ENCODE results near the gene MSX2.

GRCh38 chr5:174717826-174718455, 6.4 kb upstream of the MSX2 start:
- TF ChIP-seq, protein P1, sequence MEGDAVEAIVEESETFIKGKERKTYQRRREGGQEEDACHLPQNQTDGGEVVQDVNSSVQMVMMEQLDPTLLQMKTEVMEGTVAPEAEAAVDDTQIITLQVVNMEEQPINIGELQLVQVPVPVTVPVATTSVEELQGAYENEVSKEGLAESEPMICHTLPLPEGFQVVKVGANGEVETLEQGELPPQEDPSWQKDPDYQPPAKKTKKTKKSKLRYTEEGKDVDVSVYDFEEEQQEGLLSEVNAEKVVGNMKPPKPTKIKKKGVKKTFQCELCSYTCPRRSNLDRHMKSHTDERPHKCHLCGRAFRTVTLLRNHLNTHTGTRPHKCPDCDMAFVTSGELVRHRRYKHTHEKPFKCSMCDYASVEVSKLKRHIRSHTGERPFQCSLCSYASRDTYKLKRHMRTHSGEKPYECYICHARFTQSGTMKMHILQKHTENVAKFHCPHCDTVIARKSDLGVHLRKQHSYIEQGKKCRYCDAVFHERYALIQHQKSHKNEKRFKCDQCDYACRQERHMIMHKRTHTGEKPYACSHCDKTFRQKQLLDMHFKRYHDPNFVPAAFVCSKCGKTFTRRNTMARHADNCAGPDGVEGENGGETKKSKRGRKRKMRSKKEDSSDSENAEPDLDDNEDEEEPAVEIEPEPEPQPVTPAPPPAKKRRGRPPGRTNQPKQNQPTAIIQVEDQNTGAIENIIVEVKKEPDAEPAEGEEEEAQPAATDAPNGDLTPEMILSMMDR (conservative IDR thresholded peaks at IDR 0.05 in 1 of 2, IDR thresholded peaks at IDR 0.05 in 1 of 2; ENCODE audit: low read depth in 1 of 2, low read length in 2 of 2), result no peak
- no peak for TF ChIP-seq EZH2 (IDR thresholded peaks at IDR 0.05; ENCODE audit: low read length, missing control alignments)

Data from fibroblast of lung (primary cell).